ENCODE measurements around the gene SYNDIG1. TPM values are rescaled to one million over a fixed set of nuclear protein-coding genes. Genes with fewer than 3 reads are reported as not detected.
A peak's percentile ranks its signal among the peaks of the same experiment; 100 is the strongest.

Gene SYNDIG1
- total RNA-seq, 1 donor, result 2.2 TPM

DNA sequence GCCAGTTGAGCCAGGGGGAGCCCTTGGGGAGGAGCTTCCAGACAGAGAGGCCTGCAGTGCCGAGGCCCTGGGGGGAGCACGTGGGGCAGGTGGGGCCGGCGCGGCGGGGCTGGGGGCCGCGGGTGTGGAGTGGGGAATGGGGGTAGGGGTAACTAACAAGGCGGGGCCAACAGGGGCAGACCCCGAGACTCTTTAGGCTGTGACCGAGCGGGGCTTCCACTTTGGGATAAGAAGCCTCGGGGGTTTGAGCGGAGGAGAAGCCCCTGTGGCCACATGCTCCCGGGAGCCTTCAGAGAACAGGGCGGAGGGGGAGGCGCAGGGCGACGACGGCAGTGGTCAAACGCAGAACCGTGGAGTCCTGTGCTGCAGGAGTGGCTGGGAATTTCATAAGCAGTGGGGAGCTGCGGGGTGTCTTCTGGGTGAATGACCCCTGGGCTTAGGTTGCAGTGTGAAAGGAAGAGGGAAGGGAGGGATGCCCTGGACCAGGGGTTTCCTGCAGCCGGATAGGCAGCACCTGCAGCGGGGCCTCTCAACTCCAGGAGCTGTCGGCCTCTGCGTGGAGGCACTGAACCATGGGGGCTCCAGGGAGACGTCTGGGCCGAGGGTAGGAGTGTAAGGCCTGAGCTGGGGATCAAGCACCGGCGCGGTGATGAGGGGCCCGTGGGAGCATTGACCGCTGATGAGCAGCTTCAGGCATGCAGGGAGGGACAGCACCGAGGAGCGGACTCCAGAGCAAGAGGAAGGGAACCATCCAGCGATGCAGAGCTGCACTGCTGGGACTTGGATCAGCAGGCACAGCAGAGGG lies 121.0 kb downstream of the SYNDIG1 start:
- H3K79me2 ChIP-seq (ENCODE audit: insufficient read depth, low read length), result no peaks in the 10 kb centered on the region
- H3K4me2 ChIP-seq (ENCODE audit: insufficient read depth, low read length), result no peak overlapping the region
- H3K9me3 ChIP-seq (ENCODE audit: low read depth, low read length), result no peaks in the 10 kb centered on the region
- no peak overlapping the region for H2AFZ ChIP-seq (ENCODE audit: low read length)
- H3K36me3 ChIP-seq (ENCODE audit: insufficient read depth, low read length), result no peaks in the 10 kb centered on the region
- no peaks in the 10 kb centered on the region for H3K4me1 ChIP-seq (ENCODE audit: insufficient read depth, low read length)
- no peak for DNase-seq (ENCODE audit: insufficient read length, low spot score, missing footprints)
- TF ChIP-seq CTCF (IDR thresholded peaks at IDR 0.05; ENCODE audit: extremely low read depth, low read depth, low read length), result no peak
- H3K27me3 ChIP-seq (ENCODE audit: insufficient read depth, low read length), result peaks cover 3% of the 10 kb centered on the region
- H3K4me3 ChIP-seq (ENCODE audit: insufficient read depth, low read length), result no peak overlapping the region
- H4K20me1 ChIP-seq (ENCODE audit: insufficient read depth, low read length), result no peaks in the 10 kb centered on the region
- no peak overlapping the region for H3K27ac ChIP-seq (ENCODE audit: low read depth, low read length)

DNA sequence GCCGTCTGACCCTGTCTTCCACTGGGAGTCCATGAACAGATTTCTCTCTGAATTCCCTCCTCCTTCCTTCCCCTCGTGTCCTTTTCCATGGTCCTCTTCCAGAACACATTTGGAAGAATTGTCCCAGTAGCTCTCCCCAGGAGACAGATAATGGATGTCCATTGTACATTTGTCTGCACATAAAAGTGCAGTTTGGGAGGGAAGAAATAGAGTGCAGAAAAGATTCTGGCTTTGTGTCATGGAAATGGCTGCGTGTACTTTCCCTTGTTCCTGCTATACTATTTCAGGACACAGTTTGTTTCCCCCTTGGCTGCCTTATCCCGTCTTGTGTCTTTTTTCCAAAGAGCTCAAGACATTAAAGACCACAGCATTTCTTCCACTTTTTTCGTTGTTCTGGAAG lies 127.6 kb downstream of the SYNDIG1 start:
- no peaks in the 10 kb centered on the region for H3K36me3 ChIP-seq (ENCODE audit: insufficient read depth, low read length)
- H4K20me1 ChIP-seq (ENCODE audit: insufficient read depth, low read length), result no peaks in the 10 kb centered on the region
- H3K27me3 ChIP-seq (ENCODE audit: insufficient read depth, low read length), result no peaks in the 10 kb centered on the region
- no peaks in the 10 kb centered on the region for H3K9me3 ChIP-seq (ENCODE audit: low read depth, low read length)
- no peaks in the 10 kb centered on the region for H3K79me2 ChIP-seq (ENCODE audit: insufficient read depth, low read length)
- peak; percentile 5 for DNase-seq (ENCODE audit: insufficient read length, low spot score, missing footprints)
- no peak overlapping the region for H3K4me2 ChIP-seq (ENCODE audit: insufficient read depth, low read length)
- no peak overlapping the region for H3K4me3 ChIP-seq (ENCODE audit: insufficient read depth, low read length)
- H2AFZ ChIP-seq (ENCODE audit: low read length), result no peak overlapping the region
- H3K27ac ChIP-seq (ENCODE audit: low read depth, low read length), result no peak overlapping the region
- H3K4me1 ChIP-seq (ENCODE audit: insufficient read depth, low read length), result no peaks in the 10 kb centered on the region
- TF ChIP-seq CTCF (IDR thresholded peaks at IDR 0.05; ENCODE audit: extremely low read depth, low read depth, low read length), result no peak

DNA sequence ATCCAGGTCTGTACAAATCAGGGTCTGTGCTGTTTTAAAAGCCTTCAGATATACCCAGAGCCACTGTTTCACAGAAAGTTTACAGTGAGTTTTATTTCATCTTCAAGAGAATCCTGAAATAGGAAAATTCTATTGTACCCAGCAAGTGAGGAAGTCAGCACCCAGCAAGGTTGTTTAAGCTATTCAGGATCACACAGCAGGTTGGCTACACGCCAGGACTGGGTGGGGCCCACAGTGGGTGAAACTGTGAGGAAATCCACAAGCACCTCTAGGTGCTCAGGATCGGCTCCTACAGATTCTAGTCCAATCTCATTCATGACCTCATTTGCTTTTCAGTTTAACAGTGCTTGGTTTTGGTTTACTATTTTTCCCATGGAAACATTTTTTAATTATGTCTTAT lies 128.9 kb downstream of the SYNDIG1 start:
- no peak for TF ChIP-seq CTCF (IDR thresholded peaks at IDR 0.05; ENCODE audit: extremely low read depth, low read depth, low read length)
- no peaks in the 10 kb centered on the region for H4K20me1 ChIP-seq (ENCODE audit: insufficient read depth, low read length)
- no peaks in the 10 kb centered on the region for H3K4me1 ChIP-seq (ENCODE audit: insufficient read depth, low read length)
- H2AFZ ChIP-seq (ENCODE audit: low read length), result no peak overlapping the region
- no peaks in the 10 kb centered on the region for H3K9me3 ChIP-seq (ENCODE audit: low read depth, low read length)
- H3K79me2 ChIP-seq (ENCODE audit: insufficient read depth, low read length), result no peaks in the 10 kb centered on the region
- H3K27ac ChIP-seq (ENCODE audit: low read depth, low read length), result no peak overlapping the region
- no peak overlapping the region for H3K4me3 ChIP-seq (ENCODE audit: insufficient read depth, low read length)
- no peak for DNase-seq (ENCODE audit: insufficient read length, low spot score, missing footprints)
- H3K4me2 ChIP-seq (ENCODE audit: insufficient read depth, low read length), result no peak overlapping the region
- no peaks in the 10 kb centered on the region for H3K36me3 ChIP-seq (ENCODE audit: insufficient read depth, low read length)
- H3K27me3 ChIP-seq (ENCODE audit: insufficient read depth, low read length), result no peaks in the 10 kb centered on the region

DNA sequence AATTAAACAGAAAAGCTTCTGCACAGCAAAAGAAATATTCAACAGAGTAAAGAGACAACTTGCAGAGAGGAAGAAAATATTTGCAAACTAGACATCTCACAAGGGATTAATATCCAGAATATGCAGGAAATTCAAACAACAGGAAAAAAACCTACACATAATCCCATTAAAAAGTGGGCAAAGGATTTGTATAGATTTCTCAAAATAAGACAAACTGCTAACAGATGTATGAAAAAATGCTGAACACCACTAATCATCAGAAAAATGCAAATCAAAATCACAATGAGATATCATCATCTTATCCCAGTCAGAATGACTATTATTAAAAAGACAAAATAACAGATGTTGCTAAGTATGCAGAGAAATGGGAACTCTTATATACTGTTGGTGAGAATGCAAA lies 129.6 kb downstream of the SYNDIG1 start:
- Histone ChIP-seq H3K4me1 (ENCODE audit: insufficient read depth, low read length) (no peaks in the 10 kb centered on the region), H3K79me2 (ENCODE audit: insufficient read depth, low read length) (no peaks in the 10 kb centered on the region), H3K4me3 (ENCODE audit: insufficient read depth, low read length) (no peak overlapping the region), H4K20me1 (ENCODE audit: insufficient read depth, low read length) (no peaks in the 10 kb centered on the region), H3K27ac (ENCODE audit: low read depth, low read length) (no peak overlapping the region), H3K27me3 (ENCODE audit: insufficient read depth, low read length) (no peaks in the 10 kb centered on the region), H3K36me3 (ENCODE audit: insufficient read depth, low read length) (no peaks in the 10 kb centered on the region), H3K9me3 (ENCODE audit: low read depth, low read length) (no peaks in the 10 kb centered on the region), H2AFZ (ENCODE audit: low read length) (no peak overlapping the region), H3K4me2 (ENCODE audit: insufficient read depth, low read length) (no peak overlapping the region)
- TF ChIP-seq CTCF (IDR thresholded peaks at IDR 0.05; ENCODE audit: extremely low read depth, low read depth, low read length), result no peak
- no peak for DNase-seq (ENCODE audit: insufficient read length, low spot score, missing footprints)
